BJ (cell line): ENCODE measurements around the gene SAMD11. TPM values are rescaled to one million over a fixed set of nuclear protein-coding genes. Genes with fewer than 3 reads are reported as not detected.

Experiments used
- CTCF ChIA-PET: fragments of 350-600 bp; formaldehyde crosslinking; extraction: SDS; loops from one replicate; lab custom pipeline; 2021; ENCODE audit warnings: antibody characterized with exemption, inconsistent platforms; lab: Yijun Ruan, JAX
- POLR2A ChIA-PET: fragments of 300-600 bp; sonication (Branson Sonifier 250); formaldehyde crosslinking; extraction: SDS; loops from one replicate; lab custom pipeline; 2021; ENCODE audit warnings: antibody characterized with exemption; lab: Charles Lee
- DNase-seq: peaks from one replicate; pipeline ENCODE4 v3.0.0-alpha.2; 2011; ENCODE audit warnings: low read depth
- H3K27me3 ChIP-seq: 2 replicates; pipeline ENCODE4 v1.6.0; 2011; ENCODE audit warnings: low read length; ENCODE audit not compliant: control insufficient read depth, insufficient read depth
- H3K36me3 ChIP-seq: 2 replicates; pipeline ENCODE4 v1.5.1; 2011; ENCODE audit warnings: low read length; ENCODE audit not compliant: control insufficient read depth, insufficient read depth
- H3K4me3 ChIP-seq: 2 replicates; pipeline ENCODE4 v1.5.1; 2011; ENCODE audit warnings: low read depth, mild to moderate bottlenecking, control low read depth, low read length
- CTCF ChIP-seq: IDR thresholded peaks from 2 replicates; pipeline ENCODE4 v1.5.1; 2011; ENCODE audit warnings: low read depth, mild to moderate bottlenecking, control low read depth, inconsistent platforms, low read length, moderate library complexity; ENCODE audit not compliant: insufficient read depth
- polyA plus RNA-seq: library from polyadenylated mRNA; depleted of rRNA; stranded (reverse); fragments of >200 nt; gene quantifications from 2 replicates; pipeline ENCODE4 v1.2.3, GENCODE V29; 2011

SAMD11 gene
- polyA plus RNA-seq, 1 experiment = 10.0 TPM

- peaks cover 3% of the 10 kb centered on the region for H3K36me3 ChIP-seq
- no peaks in the 10 kb centered on the region for H3K27me3 ChIP-seq
- POLR2A ChIA-PET = no interaction called here
- no peak for DNase-seq
- H3K4me3 ChIP-seq = no peak overlapping the region
- CTCF ChIA-PET = interaction anchor here (1.0 to 1.8 kb wide), 2 partner anchors 9 to 20 kb away, joined by 3 to 6 read pairs; no protein-coding TSS in a partner anchor
- no peak for TF ChIP-seq CTCF
Observed at GRCh38 chr1:931380-932172, 7.9 kb downstream of the SAMD11 start.

GRCh38 chr1:932173-932510 is 8.4 kb downstream of the SAMD11 start:
- DNase-seq = no peak
- Histone ChIP-seq H3K36me3 (peaks cover 3% of the 10 kb centered on the region), H3K27me3 (no peaks in the 10 kb centered on the region), H3K4me3 (no peak overlapping the region)
- CTCF ChIA-PET = interaction anchor here (1.8 kb wide), 1 partner anchor 20 kb away, joined by 6 read pairs; no protein-coding TSS in a partner anchor
- TF ChIP-seq CTCF = no peak
- POLR2A ChIA-PET = no interaction called here

GRCh38 chr1:932776-933602 is 9.3 kb downstream of the SAMD11 start:
- H3K4me3 ChIP-seq = no peak overlapping the region
- CTCF ChIA-PET = interaction anchor here (1.8 kb wide), 1 partner anchor 21 kb away, joined by 6 read pairs; no protein-coding TSS in a partner anchor
- no peaks in the 10 kb centered on the region for H3K27me3 ChIP-seq
- no peak for TF ChIP-seq CTCF
- POLR2A ChIA-PET = no interaction called here
- H3K36me3 ChIP-seq = peaks cover 3% of the 10 kb centered on the region
- no peak for DNase-seq

GRCh38 chr1:933603-933940 is 9.8 kb downstream of the SAMD11 start:
- ChIA-PET CTCF (no interaction called here), POLR2A (no interaction called here)
- no peak overlapping the region for H3K4me3 ChIP-seq
- no peaks in the 10 kb centered on the region for H3K27me3 ChIP-seq
- DNase-seq = no peak
- H3K36me3 ChIP-seq = peaks cover 3% of the 10 kb centered on the region
- TF ChIP-seq CTCF = no peak
